GM19324 (cell line): ENCODE results near the gene CITED4.
A peak's percentile ranks its signal among the peaks of the same experiment; 100 is the strongest.
"Not testable (repeated sequence)": the region's sequence is repeated elsewhere in the genome, so short reads cannot be mapped to it uniquely, and the experiment has no call there.

Source experiments
- ATAC-seq: cut with Tn5 transposase; IDR thresholded peaks from one replicate; pipeline ENCODE4 v1.9.1; 2021; ENCODE audit warnings: mild to moderate bottlenecking, moderate library complexity; ENCODE audit not compliant: unreplicated experiment, low FRiP score

The CITED4 gene, protein sequence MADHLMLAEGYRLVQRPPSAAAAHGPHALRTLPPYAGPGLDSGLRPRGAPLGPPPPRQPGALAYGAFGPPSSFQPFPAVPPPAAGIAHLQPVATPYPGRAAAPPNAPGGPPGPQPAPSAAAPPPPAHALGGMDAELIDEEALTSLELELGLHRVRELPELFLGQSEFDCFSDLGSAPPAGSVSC

GRCh38 chr1:40862008-40862863 is at the start of gene CITED4:
CITED4 (minus strand) TSS chr1:40862363; CDS start chr1:40862127, 236 bp downstream.
- peak; percentile 89 for ATAC-seq

DNA sequence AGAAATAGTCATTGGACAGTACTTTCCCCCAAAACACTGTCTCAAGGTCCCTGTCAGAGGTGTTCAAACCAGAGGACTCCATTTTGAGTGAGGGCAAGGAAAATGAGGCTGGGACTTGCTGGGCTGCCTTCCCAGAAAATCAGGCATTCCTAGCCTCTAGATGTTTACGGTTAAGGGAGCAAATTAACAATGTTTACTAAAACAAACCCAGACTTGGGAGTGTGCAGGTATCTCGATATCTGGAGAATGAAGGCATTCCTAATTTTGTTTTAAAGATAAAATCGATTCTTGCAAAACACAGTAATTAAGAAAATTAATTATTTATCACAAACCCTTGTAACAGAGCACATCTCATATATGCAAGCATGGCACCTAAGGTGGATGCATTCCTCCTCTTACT is 48.9 kb upstream of the CITED4 start:
- ATAC-seq = no peak

GRCh38 chr1:40909281-40909680 is 47.1 kb upstream of the CITED4 start:
- ATAC-seq = no peak

DNA sequence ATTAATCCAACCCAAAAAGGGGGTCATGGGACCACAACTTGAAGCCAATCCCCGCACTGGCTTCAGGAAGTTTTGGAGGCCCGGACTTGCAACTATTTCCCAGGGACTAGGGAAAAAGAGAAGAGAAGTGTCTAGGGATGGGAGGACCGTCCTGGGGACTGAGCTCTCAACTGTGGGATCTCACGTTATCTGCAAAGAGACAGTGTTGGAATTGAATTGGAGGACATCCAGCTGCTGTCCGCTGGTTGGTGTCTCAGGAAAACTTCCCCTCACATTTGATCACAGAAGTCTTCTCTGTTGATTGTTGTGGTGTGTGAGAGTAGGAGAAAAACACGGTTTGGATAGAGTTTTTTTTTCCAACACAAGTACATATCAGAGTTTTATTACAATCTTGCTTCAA is 46.2 kb upstream of the CITED4 start:
- ATAC-seq = no peak

DNA sequence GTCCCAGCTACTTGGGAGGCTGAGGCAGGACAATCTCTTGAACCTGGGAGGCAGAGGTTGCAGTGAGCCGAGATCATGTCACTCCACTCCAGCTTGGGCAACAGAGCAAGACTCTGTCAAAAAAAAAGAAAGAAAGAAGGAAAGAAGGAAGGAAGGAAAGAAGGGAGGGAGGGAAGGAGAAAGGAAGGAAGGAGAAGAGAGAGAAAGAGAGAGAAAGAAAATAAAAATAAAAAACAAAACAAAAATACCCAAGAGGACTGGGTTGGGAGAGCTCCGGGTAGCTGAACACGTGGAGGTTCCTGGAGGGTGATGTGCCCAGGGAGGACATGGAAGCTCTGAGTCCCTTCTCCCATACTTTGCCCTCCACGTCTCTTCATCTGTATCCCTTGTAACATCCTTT is 45.7 kb upstream of the CITED4 start:
- no peak for ATAC-seq

GRCh38 chr1:40906781-40907400 is 44.7 kb upstream of the CITED4 start:
- ATAC-seq = no peak

GRCh38 chr1:40905061-40905460 is 42.9 kb upstream of the CITED4 start:
- ATAC-seq = no peak

DNA sequence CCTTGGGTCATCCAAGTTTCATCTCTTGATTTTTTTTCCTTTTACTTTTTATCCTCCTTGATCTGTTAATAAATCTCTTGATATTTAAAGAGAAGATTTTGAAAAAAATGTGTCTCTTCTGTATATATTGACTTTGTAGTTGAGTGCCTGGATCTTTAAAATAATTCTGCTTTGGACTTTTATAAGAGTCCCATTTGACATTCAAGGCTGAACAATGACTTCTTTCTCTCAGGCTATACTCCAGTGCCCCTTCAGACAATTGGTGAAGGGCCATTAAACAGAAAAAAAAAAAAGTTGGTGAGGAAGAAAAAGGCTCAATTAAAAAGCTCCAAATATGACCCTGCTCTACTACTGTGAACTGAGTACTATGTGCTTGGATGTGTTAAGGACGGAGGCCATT is 40.9 kb upstream of the CITED4 start:
- no peak for ATAC-seq

GRCh38 chr1:40901886-40902852 is 40.0 kb upstream of the CITED4 start:
- no peak for ATAC-seq

DNA sequence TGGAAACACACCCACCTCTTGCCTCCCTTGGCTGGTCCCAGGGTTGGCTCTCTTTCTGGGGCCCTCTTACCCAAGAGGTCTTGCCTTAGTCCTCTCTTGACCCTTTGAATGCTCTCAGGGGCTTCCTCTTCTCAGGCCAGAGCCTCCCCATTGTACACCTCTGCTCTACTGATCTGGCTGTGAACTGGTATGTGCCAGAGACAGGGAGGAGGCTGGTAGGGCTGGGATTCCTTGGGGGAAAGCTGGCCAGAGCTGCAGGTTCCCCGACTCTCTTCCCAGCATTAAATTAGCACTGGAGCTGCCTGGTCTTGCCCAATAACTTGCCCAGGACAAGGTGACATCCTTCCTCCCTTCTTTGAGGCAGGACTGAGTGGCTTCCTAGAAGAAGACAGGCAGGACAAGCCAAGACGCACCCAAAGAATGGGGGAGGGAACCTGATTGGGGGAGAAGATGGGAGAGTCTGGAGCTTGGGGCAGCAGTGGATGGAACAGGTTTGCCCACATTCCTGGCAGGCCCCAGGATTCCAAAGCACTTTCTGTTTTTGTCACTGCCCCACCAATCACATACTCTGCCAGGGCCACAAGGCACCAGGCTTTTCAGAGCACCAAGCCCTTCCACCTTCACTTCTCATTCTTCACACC is 37.2 kb upstream of the CITED4 start:
- no peak for ATAC-seq

DNA sequence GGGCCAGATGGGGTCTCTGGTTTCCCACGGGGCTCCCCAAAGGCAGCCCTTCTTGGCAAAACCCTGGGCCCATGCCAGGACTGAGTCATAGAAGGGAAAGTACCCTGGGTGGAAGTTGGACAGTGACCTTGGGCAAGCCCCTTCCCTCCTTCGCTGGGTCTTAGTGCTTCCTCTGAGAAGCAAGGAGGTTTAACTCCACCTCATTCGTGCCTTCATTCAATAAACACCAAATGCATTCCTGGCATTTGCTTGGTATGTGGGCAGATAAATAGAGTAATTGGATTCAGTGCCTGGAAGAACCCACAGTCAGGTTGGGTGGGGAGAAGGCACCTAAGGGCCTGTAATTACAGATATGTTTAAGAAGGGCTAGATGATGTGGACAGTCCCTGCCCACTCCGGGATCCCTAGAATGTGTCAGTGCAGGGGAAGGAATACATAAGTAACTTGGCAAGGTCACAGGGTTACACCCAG is 36.3 kb upstream of the CITED4 start:
- ATAC-seq = no peak

GRCh38 chr1:40897513-40897912 is 35.4 kb upstream of the CITED4 start:
- ATAC-seq = no peak

DNA sequence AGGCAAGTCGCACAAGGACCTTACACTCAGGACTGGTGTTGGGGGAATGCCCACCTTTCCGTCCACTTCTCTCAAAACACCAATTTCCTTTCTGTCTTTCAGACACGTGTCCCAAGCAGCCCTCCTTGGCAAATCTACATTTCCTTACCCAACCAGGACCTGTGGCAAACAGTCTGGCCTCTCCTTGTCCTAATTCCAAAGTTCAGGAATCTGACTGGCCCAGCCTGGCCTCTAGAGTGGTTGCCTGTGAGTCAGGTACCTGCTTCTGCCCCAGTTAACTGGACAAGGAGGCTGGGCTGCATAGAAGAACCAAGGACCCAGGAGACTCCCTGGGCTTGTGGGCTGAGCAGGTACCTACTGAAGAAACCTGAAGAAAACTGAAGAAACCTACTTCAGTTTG is 34.3 kb upstream of the CITED4 start:
- no peak for ATAC-seq

DNA sequence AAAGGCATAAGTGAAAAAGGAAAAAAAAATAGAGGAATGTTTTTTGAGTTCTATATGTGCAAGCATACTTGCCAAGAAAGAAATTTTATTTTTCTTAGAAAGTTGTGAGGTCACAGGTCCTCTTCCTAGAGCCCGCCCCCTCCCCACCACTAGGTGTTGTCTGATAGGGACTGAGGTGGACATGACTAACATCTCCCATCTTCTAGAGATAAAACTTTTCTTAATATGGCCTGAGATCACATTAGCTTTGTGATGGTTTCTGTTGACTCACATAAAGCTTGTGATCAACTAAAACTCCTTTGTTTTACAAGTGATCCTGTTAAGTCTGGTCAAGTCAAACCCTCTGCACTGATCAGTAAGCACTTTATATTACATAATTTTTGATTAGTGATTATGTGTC is 33.4 kb upstream of the CITED4 start:
- no peak for ATAC-seq

GRCh38 chr1:40894858-40895257 is 32.7 kb upstream of the CITED4 start:
- not testable (repeated sequence) for ATAC-seq

DNA sequence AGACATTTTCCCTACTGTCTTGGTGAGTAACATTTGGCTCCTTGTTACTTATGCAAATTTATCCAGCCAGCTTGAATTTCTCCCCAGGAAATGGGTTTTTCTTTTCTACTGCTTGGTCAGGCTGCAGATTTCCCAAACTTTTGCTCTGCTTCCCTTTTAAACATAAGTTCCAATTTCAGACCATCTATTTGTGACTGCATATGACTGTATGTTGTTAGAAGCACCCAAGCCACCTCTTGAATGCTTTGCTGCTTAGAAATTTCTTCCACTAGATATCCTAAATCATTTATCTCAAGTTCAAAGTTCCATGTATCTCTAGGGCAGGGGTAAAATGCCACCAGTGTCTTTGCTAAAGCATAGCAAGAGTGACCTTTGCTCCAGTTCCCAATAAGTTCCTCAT is 32.3 kb upstream of the CITED4 start:
- ATAC-seq = no peak

- ATAC-seq = no peak
Measured at GRCh38 chr1:40893946-40894345, 31.8 kb upstream of the CITED4 start.

DNA sequence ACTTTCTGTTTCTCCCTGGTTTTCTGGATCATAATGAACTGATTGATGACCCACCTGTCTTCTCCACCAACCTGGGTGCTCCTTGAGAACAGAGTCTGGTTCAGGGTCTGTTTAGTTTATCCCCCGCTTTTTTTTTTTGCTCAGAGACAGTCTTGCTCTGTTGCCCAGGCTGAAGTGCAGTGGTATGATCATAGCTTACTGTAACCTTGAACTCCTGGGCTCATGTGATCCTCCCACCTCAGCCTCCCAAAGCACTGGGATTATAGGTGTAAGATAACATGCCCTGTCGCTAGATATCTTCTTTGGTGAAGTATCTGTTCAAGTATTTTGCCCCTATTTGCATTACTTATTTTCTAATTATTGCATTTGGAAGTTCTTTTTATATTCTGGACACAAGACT is 30.2 kb upstream of the CITED4 start:
- ATAC-seq = no peak

GRCh38 chr1:40890771-40891170 is 28.6 kb upstream of the CITED4 start:
- no peak for ATAC-seq

GRCh38 chr1:40887652-40888051 is 25.5 kb upstream of the CITED4 start:
- no peak for ATAC-seq
